Uterus (tissue), 2 donors: Measurements from ENCODE around the gene AZU1.

ENCODE experiments used
- POLR2A ChIP-seq, 2 donors: fragments of 450-650 bp; IDR thresholded peaks; one replicate each; pipeline ENCODE4 v1.6.1; 2016; ENCODE audit warnings: antibody characterized with exemption in 2 of 2, mild to moderate bottlenecking in 1 of 2, moderate library complexity in 1 of 2
- TF ChIP-seq, protein P1 (sequence below), 4 experiments: fragments of 200-600 bp in 2 of 4; fragments of 450-650 bp in 2 of 4; sonication (generic) in 2 of 4; IDR thresholded peaks; one replicate each; pipeline ENCODE4 v1.5.1; 2016 to 2019; ENCODE audit warnings: antibody characterized with exemption in 4 of 4, mild to moderate bottlenecking in 2 of 4, moderate library complexity in 1 of 4

DNA sequence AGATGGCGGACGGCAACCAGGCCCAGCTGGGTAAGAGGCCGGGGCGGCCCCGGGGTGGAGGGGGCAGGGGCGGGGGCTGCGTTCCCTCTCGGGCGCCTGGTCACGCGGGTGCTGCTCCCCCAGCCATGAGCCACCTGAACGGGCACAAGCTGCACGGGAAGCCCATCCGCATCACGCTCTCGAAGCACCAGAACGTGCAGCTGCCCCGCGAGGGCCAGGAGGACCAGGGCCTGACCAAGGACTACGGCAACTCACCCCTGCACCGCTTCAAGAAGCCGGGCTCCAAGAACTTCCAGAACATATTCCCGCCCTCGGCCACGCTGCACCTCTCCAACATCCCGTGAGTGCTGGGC lies 19.2 kb upstream of the AZU1 start:
- TF ChIP-seq, protein P1, sequence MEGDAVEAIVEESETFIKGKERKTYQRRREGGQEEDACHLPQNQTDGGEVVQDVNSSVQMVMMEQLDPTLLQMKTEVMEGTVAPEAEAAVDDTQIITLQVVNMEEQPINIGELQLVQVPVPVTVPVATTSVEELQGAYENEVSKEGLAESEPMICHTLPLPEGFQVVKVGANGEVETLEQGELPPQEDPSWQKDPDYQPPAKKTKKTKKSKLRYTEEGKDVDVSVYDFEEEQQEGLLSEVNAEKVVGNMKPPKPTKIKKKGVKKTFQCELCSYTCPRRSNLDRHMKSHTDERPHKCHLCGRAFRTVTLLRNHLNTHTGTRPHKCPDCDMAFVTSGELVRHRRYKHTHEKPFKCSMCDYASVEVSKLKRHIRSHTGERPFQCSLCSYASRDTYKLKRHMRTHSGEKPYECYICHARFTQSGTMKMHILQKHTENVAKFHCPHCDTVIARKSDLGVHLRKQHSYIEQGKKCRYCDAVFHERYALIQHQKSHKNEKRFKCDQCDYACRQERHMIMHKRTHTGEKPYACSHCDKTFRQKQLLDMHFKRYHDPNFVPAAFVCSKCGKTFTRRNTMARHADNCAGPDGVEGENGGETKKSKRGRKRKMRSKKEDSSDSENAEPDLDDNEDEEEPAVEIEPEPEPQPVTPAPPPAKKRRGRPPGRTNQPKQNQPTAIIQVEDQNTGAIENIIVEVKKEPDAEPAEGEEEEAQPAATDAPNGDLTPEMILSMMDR (IDR thresholded peaks at IDR 0.05): no peak
- no peak for TF ChIP-seq POLR2A (IDR thresholded peaks at IDR 0.05)
